Neural cell (in vitro differentiated cells): ENCODE results near the gene RBKS. TPM values are rescaled to one million over a fixed set of nuclear protein-coding genes. Genes with fewer than 3 reads are reported as not detected.

Source experiments
- H2AFZ ChIP-seq: fragments of 200-600, 300-800 bp; sonication (generic), shearing (Covaris generic); 2 replicates; pipeline ENCODE4 v1.6.0; 2014; ENCODE audit warnings: low read depth, mild to moderate bottlenecking, antibody characterized with exemption, low read length, moderate library complexity
- H3F3A ChIP-seq: fragments of 200-600 bp; shearing (Covaris generic); 2 replicates; pipeline ENCODE4 v1.6.1; 2016; ENCODE audit warnings: mild to moderate bottlenecking, moderate library complexity, mixed read lengths, antibody characterized with exemption, low read length; ENCODE audit not compliant: insufficient read depth, poor library complexity, severe bottlenecking
- H3K27ac ChIP-seq: fragments of 200-600, 300-800 bp; sonication (generic), shearing (Covaris generic); 2 replicates; pipeline ENCODE4 v1.5.1; 2014; ENCODE audit warnings: mild to moderate bottlenecking, low read length, moderate library complexity
- H3K27me3 ChIP-seq: fragments of 300-800, 200-600 bp; sonication (generic), shearing (Covaris generic); 2 replicates; pipeline ENCODE4 v1.6.0; 2014; ENCODE audit warnings: mild to moderate bottlenecking, low read depth, low read length, moderate library complexity; ENCODE audit not compliant: insufficient read depth
- H3K36me3 ChIP-seq: fragments of 300-800, 200-600 bp; sonication (generic), shearing (Covaris generic); 2 replicates; pipeline ENCODE4 v1.5.1; 2014; ENCODE audit warnings: mild to moderate bottlenecking, antibody characterized with exemption, low read length, moderate library complexity; ENCODE audit not compliant: insufficient read depth
- H3K4me2 ChIP-seq: fragments of 300-800, 200-600 bp; sonication (generic), shearing (Covaris generic); 2 replicates; pipeline ENCODE4 v1.6.0; 2014; ENCODE audit warnings: mild to moderate bottlenecking, low read length
- H3K4me3 ChIP-seq: fragments of 300-800, 200-600 bp; sonication (generic), shearing (Covaris generic); 2 replicates; pipeline ENCODE4 v1.5.1; 2014; ENCODE audit warnings: mild to moderate bottlenecking, low read length, moderate library complexity
- H3K79me2 ChIP-seq: fragments of 200-600 bp; shearing (Covaris generic); replicated peaks from 2 replicates; pipeline ENCODE4 v1.6.0; 2014; ENCODE audit warnings: mild to moderate bottlenecking, low read length, moderate library complexity; ENCODE audit not compliant: insufficient read depth
- H3K9ac ChIP-seq: fragments of 300-800, 200-600 bp; sonication (generic), shearing (Covaris generic); 2 replicates; pipeline ENCODE4 v1.6.1; 2016; ENCODE audit warnings: mild to moderate bottlenecking, low read length, mixed read lengths
- H3K9me2 ChIP-seq: fragments of 200-600 bp; shearing (Covaris generic); 2 replicates; pipeline ENCODE4 v1.6.1; 2016; ENCODE audit warnings: mild to moderate bottlenecking, low read length, mixed read lengths; ENCODE audit not compliant: insufficient read depth
- H3K9me3 ChIP-seq: fragments of 200-600, 300-800 bp; sonication (generic), shearing (Covaris generic); 2 replicates; pipeline ENCODE4 v1.6.1; 2016; ENCODE audit warnings: mild to moderate bottlenecking, mixed run types, low read length, moderate library complexity, mixed read lengths
- H4K20me1 ChIP-seq: fragments of 200-600 bp; shearing (Covaris generic); 2 replicates; pipeline ENCODE4 v1.6.1; 2016; ENCODE audit warnings: mild to moderate bottlenecking, mixed run types; ENCODE audit not compliant: insufficient read depth
- EP300 ChIP-seq: fragments of 450-650 bp; conservative IDR thresholded peaks from 2 replicates; pipeline ENCODE4 v1.6.1; 2014; ENCODE audit warnings: antibody characterized with exemption, mild to moderate bottlenecking, moderate library complexity; ENCODE audit not compliant: poor library complexity, severe bottlenecking
- EZH2 ChIP-seq: fragments of 200-600, 300-800 bp; shearing (Covaris generic), sonication (generic); IDR thresholded peaks from 2 replicates; pipeline ENCODE4 v1.6.1; 2014; ENCODE audit warnings: antibody characterized with exemption, low read length, borderline replicate concordance, mild to moderate bottlenecking; ENCODE audit not compliant: insufficient read depth, poor library complexity, severe bottlenecking
- MXI1 ChIP-seq: fragments of 450-650 bp; conservative IDR thresholded peaks from 2 replicates; pipeline ENCODE4 v1.6.1; 2014; ENCODE audit warnings: antibody characterized with exemption, mild to moderate bottlenecking; ENCODE audit not compliant: poor library complexity, severe bottlenecking
- POLR2AphosphoS5 ChIP-seq: IDR thresholded peaks from 2 replicates; pipeline ENCODE4 v1.6.1; 2012
- RAD21 ChIP-seq: fragments of 450-650 bp; conservative IDR thresholded peaks from 2 replicates; pipeline ENCODE4 v1.6.1; 2014; ENCODE audit warnings: antibody characterized with exemption, mild to moderate bottlenecking, moderate library complexity
- SMC3 ChIP-seq: fragments of 450-650 bp; conservative IDR thresholded peaks from 2 replicates; pipeline ENCODE4 v1.6.1; 2014; ENCODE audit warnings: antibody characterized with exemption, mild to moderate bottlenecking, moderate library complexity; ENCODE audit not compliant: poor library complexity
- TAF1 ChIP-seq: IDR thresholded peaks from 2 replicates; pipeline ENCODE4 v1.6.1; 2012; ENCODE audit warnings: low read depth
- polyA plus RNA-seq: library from polyadenylated mRNA; depleted of rRNA; stranded (reverse); fragments of >200 nt; gene quantifications from 2 replicates; pipeline ENCODE4 v1.2.3, GENCODE V29; 2014
- TF ChIP-seq, protein P1 (sequence below): IDR thresholded peaks from 2 replicates; pipeline ENCODE4 v1.6.1; 2012; ENCODE audit warnings: borderline replicate concordance
- TF ChIP-seq, protein P2 (sequence below): fragments of 450-650 bp; IDR thresholded peaks from 2 replicates; pipeline ENCODE4 v1.5.1; 2014; ENCODE audit warnings: antibody characterized with exemption, mild to moderate bottlenecking, moderate library complexity; ENCODE audit not compliant: poor library complexity, severe bottlenecking

The RBKS gene
- polyA plus RNA-seq, 1 donor from 2014 or later, result 5.4 TPM

DNA sequence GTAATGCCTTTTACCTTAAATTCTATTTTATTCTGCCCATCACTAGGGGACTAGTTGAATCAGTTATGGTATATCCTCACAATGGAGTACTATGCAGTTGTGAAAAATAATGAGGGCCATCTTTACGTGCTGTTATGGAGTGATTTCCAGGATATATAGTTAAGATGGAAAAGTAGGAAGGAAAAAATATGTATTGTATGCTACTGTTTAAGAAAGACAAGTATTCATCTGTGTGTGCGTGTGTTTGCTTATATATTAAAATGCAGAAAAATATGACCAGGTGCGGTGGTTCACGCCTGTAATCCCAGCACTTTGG, 151.2 kb downstream of the RBKS start:
- Histone ChIP-seq H3K27me3 (peaks cover 7% of the 10 kb centered on the region), H3K9me2 (no peaks in the 10 kb centered on the region), H4K20me1 (no peaks in the 10 kb centered on the region), H3F3A (no peaks in the 10 kb centered on the region), H3K79me2 (no peaks in the 10 kb centered on the region), H2AFZ (no peak overlapping the region), H3K9me3 (no peaks in the 10 kb centered on the region), H3K27ac (no peak overlapping the region), H3K36me3 (no peaks in the 10 kb centered on the region), H3K9ac (no peak overlapping the region), H3K4me3 (no peak overlapping the region), H3K4me2 (no peak overlapping the region)
- TF ChIP-seq RAD21 (no peak), SMC3 (no peak), EZH2 (no peak), TAF1 (no peak), MXI1 (no peak), EP300 (no peak), POLR2AphosphoS5 (no peak)
- TF ChIP-seq, protein P1, sequence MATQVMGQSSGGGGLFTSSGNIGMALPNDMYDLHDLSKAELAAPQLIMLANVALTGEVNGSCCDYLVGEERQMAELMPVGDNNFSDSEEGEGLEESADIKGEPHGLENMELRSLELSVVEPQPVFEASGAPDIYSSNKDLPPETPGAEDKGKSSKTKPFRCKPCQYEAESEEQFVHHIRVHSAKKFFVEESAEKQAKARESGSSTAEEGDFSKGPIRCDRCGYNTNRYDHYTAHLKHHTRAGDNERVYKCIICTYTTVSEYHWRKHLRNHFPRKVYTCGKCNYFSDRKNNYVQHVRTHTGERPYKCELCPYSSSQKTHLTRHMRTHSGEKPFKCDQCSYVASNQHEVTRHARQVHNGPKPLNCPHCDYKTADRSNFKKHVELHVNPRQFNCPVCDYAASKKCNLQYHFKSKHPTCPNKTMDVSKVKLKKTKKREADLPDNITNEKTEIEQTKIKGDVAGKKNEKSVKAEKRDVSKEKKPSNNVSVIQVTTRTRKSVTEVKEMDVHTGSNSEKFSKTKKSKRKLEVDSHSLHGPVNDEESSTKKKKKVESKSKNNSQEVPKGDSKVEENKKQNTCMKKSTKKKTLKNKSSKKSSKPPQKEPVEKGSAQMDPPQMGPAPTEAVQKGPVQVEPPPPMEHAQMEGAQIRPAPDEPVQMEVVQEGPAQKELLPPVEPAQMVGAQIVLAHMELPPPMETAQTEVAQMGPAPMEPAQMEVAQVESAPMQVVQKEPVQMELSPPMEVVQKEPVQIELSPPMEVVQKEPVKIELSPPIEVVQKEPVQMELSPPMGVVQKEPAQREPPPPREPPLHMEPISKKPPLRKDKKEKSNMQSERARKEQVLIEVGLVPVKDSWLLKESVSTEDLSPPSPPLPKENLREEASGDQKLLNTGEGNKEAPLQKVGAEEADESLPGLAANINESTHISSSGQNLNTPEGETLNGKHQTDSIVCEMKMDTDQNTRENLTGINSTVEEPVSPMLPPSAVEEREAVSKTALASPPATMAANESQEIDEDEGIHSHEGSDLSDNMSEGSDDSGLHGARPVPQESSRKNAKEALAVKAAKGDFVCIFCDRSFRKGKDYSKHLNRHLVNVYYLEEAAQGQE, result no peak
- TF ChIP-seq, protein P2, sequence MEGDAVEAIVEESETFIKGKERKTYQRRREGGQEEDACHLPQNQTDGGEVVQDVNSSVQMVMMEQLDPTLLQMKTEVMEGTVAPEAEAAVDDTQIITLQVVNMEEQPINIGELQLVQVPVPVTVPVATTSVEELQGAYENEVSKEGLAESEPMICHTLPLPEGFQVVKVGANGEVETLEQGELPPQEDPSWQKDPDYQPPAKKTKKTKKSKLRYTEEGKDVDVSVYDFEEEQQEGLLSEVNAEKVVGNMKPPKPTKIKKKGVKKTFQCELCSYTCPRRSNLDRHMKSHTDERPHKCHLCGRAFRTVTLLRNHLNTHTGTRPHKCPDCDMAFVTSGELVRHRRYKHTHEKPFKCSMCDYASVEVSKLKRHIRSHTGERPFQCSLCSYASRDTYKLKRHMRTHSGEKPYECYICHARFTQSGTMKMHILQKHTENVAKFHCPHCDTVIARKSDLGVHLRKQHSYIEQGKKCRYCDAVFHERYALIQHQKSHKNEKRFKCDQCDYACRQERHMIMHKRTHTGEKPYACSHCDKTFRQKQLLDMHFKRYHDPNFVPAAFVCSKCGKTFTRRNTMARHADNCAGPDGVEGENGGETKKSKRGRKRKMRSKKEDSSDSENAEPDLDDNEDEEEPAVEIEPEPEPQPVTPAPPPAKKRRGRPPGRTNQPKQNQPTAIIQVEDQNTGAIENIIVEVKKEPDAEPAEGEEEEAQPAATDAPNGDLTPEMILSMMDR, result no peak

DNA sequence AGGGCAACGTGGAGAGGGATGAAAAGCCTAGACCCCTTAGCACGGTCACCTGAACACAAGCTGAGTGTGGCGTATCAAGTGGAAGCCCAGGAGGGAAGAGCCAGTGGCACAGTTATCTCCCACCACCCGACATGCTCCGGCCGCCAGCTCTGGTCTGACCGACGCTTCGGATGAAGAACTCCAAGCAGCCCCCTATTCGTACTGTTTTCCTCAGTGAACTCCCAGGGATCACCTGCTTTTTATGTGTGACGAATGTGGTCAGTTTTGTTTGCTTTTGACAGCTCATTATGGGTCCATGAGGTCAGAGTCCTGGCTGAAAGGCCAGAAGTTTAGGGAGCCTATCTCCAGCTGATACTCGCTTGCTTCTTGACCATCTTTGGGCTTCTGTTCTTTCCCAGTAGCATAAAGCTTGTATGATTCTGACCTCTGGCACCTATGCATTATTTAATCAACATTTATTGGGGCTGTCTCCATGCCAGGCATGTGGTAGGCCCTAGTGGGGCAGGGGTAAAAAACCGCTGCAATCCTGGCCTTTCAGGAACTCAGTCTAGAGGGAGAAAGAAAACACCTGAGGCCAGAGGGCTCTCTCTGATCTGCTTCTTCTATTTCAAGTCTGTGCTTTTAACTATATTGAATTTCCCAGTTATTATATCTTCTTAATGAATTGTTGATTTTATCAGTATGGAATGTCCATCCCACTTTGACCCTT, 151.7 kb downstream of the RBKS start:
- TF ChIP-seq RAD21, result no peak
- no peak for TF ChIP-seq EZH2
- TF ChIP-seq EP300, result no peak
- TF ChIP-seq, protein P2, result no peak
- TF ChIP-seq, protein P1, result no peak
- TF ChIP-seq POLR2AphosphoS5, result no peak
- no peak for TF ChIP-seq TAF1
- TF ChIP-seq MXI1, result no peak
- no peak for TF ChIP-seq SMC3
- peaks cover 7% of the 10 kb centered on the region for H3K27me3 ChIP-seq
- H2AFZ ChIP-seq, result no peak overlapping the region
- no peaks in the 10 kb centered on the region for H3K79me2 ChIP-seq
- H3K4me2 ChIP-seq, result no peak overlapping the region
- H3K9me3 ChIP-seq, result no peaks in the 10 kb centered on the region
- no peaks in the 10 kb centered on the region for H3F3A ChIP-seq
- no peak overlapping the region for H3K27ac ChIP-seq
- H3K9ac ChIP-seq, result no peak overlapping the region
- no peaks in the 10 kb centered on the region for H3K36me3 ChIP-seq
- H3K4me3 ChIP-seq, result no peak overlapping the region
- no peaks in the 10 kb centered on the region for H3K9me2 ChIP-seq
- no peaks in the 10 kb centered on the region for H4K20me1 ChIP-seq
